Common myeloid progenitor, CD34-positive (primary cell): ENCODE results near the gene DUSP11.

Experiments
- CTCF ChIA-PET: fragments of 350-600 bp; sonication (Branson Sonifier 250); formaldehyde crosslinking; loops from one replicate; lab custom pipeline; 2021; ENCODE audit warnings: antibody characterized with exemption; lab: Charles Lee
- POLR2A ChIA-PET: fragments of 350-600 bp; sonication (Branson Sonifier 250); formaldehyde crosslinking; loops from one replicate; lab custom pipeline; 2021; ENCODE audit warnings: antibody characterized with exemption; lab: Charles Lee
- DNase-seq, 3 donors: peaks; one replicate each; pipeline versions ENCODE4 v3.0.0 to v3.0.0-alpha.2; 2013
- H3K27ac ChIP-seq, 2 experiments: 1 replicate in 1 of 2; 2 replicates in 1 of 2; pipeline ENCODE4 v1.7.0; 2013; ENCODE audit warnings: inconsistent platforms in 2 of 2, low read length in 2 of 2, mild to moderate bottlenecking in 2 of 2, low read depth in 1 of 2, moderate library complexity in 1 of 2; ENCODE audit not compliant: severe bottlenecking in 2 of 2, insufficient read depth in 1 of 2, poor library complexity in 1 of 2
- H3K27me3 ChIP-seq, 5 experiments: replicated peaks in 2 of 5; 1 replicate in 3 of 5; 2 replicates in 2 of 5; pipeline versions ENCODE4 v1.6.1 to v1.7.0; 2013; ENCODE audit warnings: low read length in 4 of 5, mild to moderate bottlenecking in 2 of 5, moderate library complexity in 2 of 5, inconsistent platforms in 1 of 5; ENCODE audit not compliant: insufficient read depth in 5 of 5, control insufficient read depth in 4 of 5
- H3K36me3 ChIP-seq, 4 experiments: 1 replicate in 2 of 4; 2 replicates in 2 of 4; pipeline versions ENCODE4 v1.6.1 to v1.7.0; 2013; ENCODE audit warnings: low read length in 3 of 4, control low read depth in 1 of 4, mild to moderate bottlenecking in 1 of 4; ENCODE audit not compliant: control insufficient read depth in 4 of 4, insufficient read depth in 4 of 4
- H3K4me1 ChIP-seq, 4 experiments: 1 replicate in 3 of 4; 2 replicates in 1 of 4; pipeline versions ENCODE4 v1.6.1 to v1.7.1; 2013; ENCODE audit warnings: low read length in 3 of 4, mild to moderate bottlenecking in 3 of 4, control low read depth in 1 of 4, inconsistent platforms in 1 of 4, moderate library complexity in 1 of 4; ENCODE audit not compliant: control insufficient read depth in 4 of 4, insufficient read depth in 4 of 4; ENCODE audit errors: control extremely low read depth in 1 of 4
- H3K4me3 ChIP-seq, 7 experiments: 1 replicate in 4 of 7; 2 replicates in 3 of 7; pipeline versions ENCODE4 v1.5.1 to v1.7.0; 2013; ENCODE audit warnings: mild to moderate bottlenecking in 7 of 7, low read length in 6 of 7, moderate library complexity in 6 of 7, inconsistent platforms in 2 of 7, low read depth in 2 of 7, control low read depth in 1 of 7; ENCODE audit not compliant: insufficient read depth in 4 of 7, control insufficient read depth in 1 of 7; ENCODE audit errors: extremely low read depth in 1 of 7
- H3K9me3 ChIP-seq, 5 experiments: 1 replicate in 4 of 5; 2 replicates in 1 of 5; pipeline versions ENCODE4 v1.6.1 to v1.7.1; 2013; ENCODE audit warnings: low read length in 4 of 5, mild to moderate bottlenecking in 2 of 5, inconsistent platforms in 1 of 5, low read depth in 1 of 5, moderate library complexity in 1 of 5; ENCODE audit not compliant: control insufficient read depth in 4 of 5, insufficient read depth in 2 of 5; ENCODE audit errors: control extremely low read depth in 1 of 5
- WGBS: methylation state at CpG from one replicate; pipeline ENCODE4 v1.1.5; 2013; ENCODE audit not compliant: insufficient coverage; 5-methylcytosine and 5-hydroxymethylcytosine counted together

DUSP11 gene

GRCh38 chr2:73776381-73776780 lies 3.5 kb downstream of the DUSP11 start:
- POLR2A ChIA-PET: interaction anchor here (0.6 kb wide), 3 partner anchors 94 to 643 kb away, joined by 3 to 6 read pairs (median 3); no protein-coding TSS in a partner anchor
- H3K4me3 ChIP-seq: no peak overlapping the region
- no peaks in the 10 kb centered on the region for H3K9me3 ChIP-seq

DNA sequence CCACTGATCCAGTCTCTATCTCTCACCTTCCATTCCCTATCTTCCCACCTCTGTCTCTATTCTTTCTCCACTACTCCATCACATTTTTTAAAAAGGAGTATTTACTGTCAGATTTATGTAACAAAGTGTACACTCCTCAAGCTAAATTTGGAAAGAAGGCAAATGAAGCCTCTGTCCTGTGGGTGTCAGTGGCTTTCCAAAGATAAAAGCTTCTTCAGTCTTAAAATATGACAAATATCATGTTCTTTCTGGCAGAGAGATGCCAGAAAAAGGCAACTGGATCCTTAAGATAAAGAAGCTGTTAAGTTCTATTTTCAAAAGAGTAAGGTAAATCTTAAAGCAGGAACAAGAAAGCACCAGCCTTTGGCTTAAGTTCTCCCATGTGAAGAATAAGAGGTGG lies 7.1 kb downstream of the DUSP11 start:
- Histone ChIP-seq H3K4me1 (no peaks in the 10 kb centered on the region), H3K4me3 (no peak overlapping the region), H3K9me3 (no peaks in the 10 kb centered on the region), H3K36me3 (peaks cover 25 to 79% (median 48%) of the 10 kb centered on the region in 4 experiments), H3K27me3 (no peaks in the 10 kb centered on the region), H3K27ac (no peak overlapping the region)
- no peak for DNase-seq
- ChIA-PET CTCF (interaction anchor here (0.8 to 1.4 kb wide), 3 partner anchors 9 to 93 kb away, joined by 3 read pairs; no protein-coding TSS in a partner anchor), POLR2A (no interaction called here)

More at GRCh38 chr2:73776381-73776780, 3.5 kb downstream of the DUSP11 start:
- CTCF ChIA-PET: interaction anchor here (1.4 kb wide), 1 partner anchor 16 kb away, joined by 5 read pairs; no protein-coding TSS in a partner anchor
- Histone ChIP-seq H3K27me3 (no peaks in the 10 kb centered on the region), H3K4me1 (peaks cover 7 to 18% (median 9%) of the 10 kb centered on the region in 4 experiments), H3K27ac (no peak overlapping the region), H3K36me3 (peaks cover 20 to 49% (median 32%) of the 10 kb centered on the region in 4 experiments)
- WGBS: no CpG with 5 or more reads among the region's 4 CpGs
- no peak for DNase-seq

DNA sequence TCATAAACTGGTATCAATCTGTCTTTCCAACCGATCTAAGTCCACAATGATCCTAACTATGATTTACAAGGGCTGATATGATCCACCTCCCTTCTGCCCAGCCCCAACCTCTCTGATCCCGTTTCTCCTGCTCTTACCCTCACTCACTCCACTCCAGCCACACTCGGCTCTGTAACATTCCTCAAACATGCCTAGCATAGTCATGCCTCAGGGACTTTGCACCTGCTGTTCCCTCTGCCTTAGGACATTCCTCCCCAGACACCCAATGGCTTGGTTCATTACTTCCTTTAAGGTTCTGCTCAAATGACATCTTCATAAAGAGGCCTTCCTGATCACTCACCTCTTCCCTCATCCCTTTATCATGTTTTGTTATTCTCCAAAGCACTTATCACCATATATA lies 9.2 kb downstream of the DUSP11 start:
- Histone ChIP-seq H3K4me1 (no peaks in the 10 kb centered on the region), H3K4me3 (no peak overlapping the region), H3K9me3 (no peaks in the 10 kb centered on the region), H3K27me3 (no peaks in the 10 kb centered on the region), H3K36me3 (peaks cover 26 to 72% (median 49%) of the 10 kb centered on the region in 4 experiments), H3K27ac (no peak overlapping the region)
- ChIA-PET CTCF (no interaction called here), POLR2A (no interaction called here)
- DNase-seq: no peak
- 84% methylated on average over 3 of the region's 3 CpGs for WGBS

DNA sequence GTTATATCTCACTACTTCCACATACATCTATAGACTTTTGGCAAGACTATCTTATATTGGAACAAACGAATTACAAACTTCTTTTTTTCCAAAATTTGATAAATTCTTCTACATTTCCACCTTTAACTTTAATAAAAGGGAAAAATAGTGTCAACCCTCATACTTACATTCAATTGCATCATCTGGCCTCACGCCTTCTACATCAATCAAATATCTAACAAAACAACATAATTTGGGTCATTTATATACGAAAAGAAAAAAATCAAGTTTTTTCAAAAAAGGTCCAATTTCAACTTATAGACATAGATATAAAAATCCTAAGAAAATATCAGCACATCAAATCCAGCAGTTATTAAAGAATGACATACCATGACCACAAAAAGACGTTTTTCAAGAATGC lies 12.9 kb downstream of the DUSP11 start:
- H3K27me3 ChIP-seq: no peaks in the 10 kb centered on the region
- H3K36me3 ChIP-seq: peaks cover 17 to 76% (median 47%) of the 10 kb centered on the region in 4 experiments
- WGBS: 93% methylated on average over 2 of the region's 4 CpGs
- H3K27ac ChIP-seq: no peak overlapping the region
- no peaks in the 10 kb centered on the region for H3K9me3 ChIP-seq
- no peak overlapping the region for H3K4me3 ChIP-seq
- ChIA-PET POLR2A (no interaction called here), CTCF (no interaction called here)
- no peak for DNase-seq
- H3K4me1 ChIP-seq: no peaks in the 10 kb centered on the region

- whole genome bisulfite sequencing: no CpG with 5 or more reads among the region's 1 CpG
- H3K4me1 ChIP-seq: no peaks in the 10 kb centered on the region
- peaks cover 20 to 81% (median 51%) of the 10 kb centered on the region in 4 experiments for H3K36me3 ChIP-seq
- DNase-seq: no peak
- H3K4me3 ChIP-seq: no peak overlapping the region
- H3K9me3 ChIP-seq: no peaks in the 10 kb centered on the region
- POLR2A ChIA-PET: no interaction called here
- no peaks in the 10 kb centered on the region for H3K27me3 ChIP-seq
- peak overlapping the region in 1 of 2 experiments; percentile 3 for H3K27ac ChIP-seq
- CTCF ChIA-PET: interaction anchor here (0.6 kb wide), 1 partner anchor 13 kb away, joined by 3 read pairs; the partner anchor contains the start of gene DUSP11
These were observed 13.6 kb downstream of the DUSP11 start for GRCh38 chr2:73766349-73766748.

GRCh38 chr2:73764945-73765344 lies 15.0 kb downstream of the DUSP11 start:
- Histone ChIP-seq H3K4me1 (no peaks in the 10 kb centered on the region), H3K27me3 (no peaks in the 10 kb centered on the region), H3K36me3 (peaks cover 22 to 83% (median 56%) of the 10 kb centered on the region in 4 experiments), H3K9me3 (no peaks in the 10 kb centered on the region), H3K4me3 (no peak overlapping the region), H3K27ac (no peak overlapping the region)
- no peak for DNase-seq
- no CpG with 5 or more reads among the region's 1 CpG for WGBS
- ChIA-PET POLR2A (interaction anchor here (0.6 kb wide), 1 partner anchor 269 kb away, joined by 3 read pairs; no protein-coding TSS in a partner anchor), CTCF (interaction anchor here (1.0 to 1.2 kb wide), 2 partner anchors 12 to 83 kb away, joined by 3 read pairs; no protein-coding TSS in a partner anchor)

DNA sequence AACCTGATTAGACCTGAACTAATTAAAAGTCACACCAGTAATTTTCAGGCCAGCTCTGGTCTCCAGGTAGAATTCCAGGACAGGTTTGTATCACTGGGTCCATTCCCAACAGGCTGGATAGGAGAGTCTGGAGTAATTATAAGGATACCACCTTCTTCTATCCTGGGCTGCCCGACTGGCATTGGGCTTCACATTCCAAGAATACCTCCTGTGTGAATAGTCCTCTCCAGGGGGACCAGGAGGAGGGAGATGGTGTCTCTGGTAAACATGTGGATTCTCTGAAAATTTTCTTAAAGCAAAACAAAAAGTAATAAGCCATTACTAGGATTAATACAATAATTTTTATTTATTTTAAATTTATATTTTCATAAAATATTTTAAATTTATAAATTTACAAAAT lies 17.3 kb downstream of the DUSP11 start:
- Histone ChIP-seq H3K4me3 (no peak overlapping the region), H3K27ac (no peak overlapping the region), H3K9me3 (no peaks in the 10 kb centered on the region), H3K27me3 (no peaks in the 10 kb centered on the region), H3K36me3 (peaks cover 18 to 83% (median 52%) of the 10 kb centered on the region in 4 experiments), H3K4me1 (no peaks in the 10 kb centered on the region)
- no peak for DNase-seq
- ChIA-PET CTCF (no interaction called here), POLR2A (no interaction called here)
- no CpG with 5 or more reads among the region's 1 CpG for WGBS
